HG03103 (cell line): ENCODE results near the gene RBP3.
"Not testable (repeated sequence)": the region's sequence is repeated elsewhere in the genome, so short reads cannot be mapped to it uniquely, and the experiment has no call there.

Source experiments
- ATAC-seq: cut with Tn5 transposase; IDR thresholded peaks from one replicate; pipeline ENCODE4 v1.9.1; 2021; ENCODE audit warnings: low read depth; ENCODE audit not compliant: unreplicated experiment

RBP3 gene

DNA sequence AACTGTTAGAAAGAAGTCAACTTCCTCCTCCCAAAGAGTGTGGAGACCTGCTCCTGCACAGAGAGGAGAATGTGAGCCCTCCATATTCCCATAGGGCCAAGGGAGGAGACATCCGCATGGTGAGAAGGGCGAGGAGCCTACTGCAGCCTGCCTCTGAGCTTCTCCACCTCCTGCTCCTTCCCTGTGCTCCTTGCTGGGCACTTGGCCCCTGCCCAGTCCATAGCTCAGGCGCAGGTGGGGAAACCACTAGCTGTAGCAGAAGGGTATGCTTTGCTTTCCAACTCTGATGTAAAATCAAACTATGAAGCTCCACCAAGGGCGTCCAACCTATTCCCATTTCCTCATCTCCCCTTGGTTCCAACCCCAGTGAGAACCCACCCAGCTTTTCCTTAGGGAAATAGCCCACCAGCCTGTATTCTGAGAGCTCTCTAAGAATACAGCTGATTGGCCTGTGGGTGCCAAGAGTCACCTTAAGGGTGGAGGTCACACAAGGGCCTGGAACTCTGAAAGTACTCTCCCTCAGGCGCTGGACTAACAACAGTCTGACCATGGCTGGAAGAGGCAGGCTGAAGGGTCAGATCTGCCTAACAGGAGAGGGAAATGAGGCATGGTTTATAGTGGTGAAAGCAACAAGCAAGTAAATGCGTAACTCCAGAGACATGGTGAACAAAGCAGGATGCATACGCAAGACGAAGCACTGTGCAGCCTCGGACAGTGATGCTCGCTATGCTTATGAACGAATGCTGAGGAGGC is 22.0 kb downstream of the RBP3 start:
- ATAC-seq = no peak

DNA sequence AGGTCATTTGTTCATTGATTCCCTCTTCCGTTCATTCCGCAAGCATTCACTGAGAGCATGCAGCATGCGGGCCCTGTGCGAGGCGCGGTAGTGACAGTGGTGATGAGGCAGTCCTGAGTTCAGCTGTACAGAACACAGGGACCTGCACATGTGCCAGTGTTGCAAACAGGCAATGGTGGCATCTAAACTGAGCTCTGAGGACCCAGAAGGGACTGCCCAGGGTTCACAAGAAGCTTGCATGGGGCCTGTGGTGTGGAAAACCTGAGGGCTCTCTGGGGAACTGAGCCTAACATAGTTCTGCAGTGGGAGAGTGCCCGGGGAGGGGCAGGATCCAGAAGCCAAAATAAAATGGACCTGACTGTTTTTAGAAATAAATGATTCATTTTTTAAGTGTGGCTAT is 22.7 kb downstream of the RBP3 start:
- ATAC-seq = no peak

DNA sequence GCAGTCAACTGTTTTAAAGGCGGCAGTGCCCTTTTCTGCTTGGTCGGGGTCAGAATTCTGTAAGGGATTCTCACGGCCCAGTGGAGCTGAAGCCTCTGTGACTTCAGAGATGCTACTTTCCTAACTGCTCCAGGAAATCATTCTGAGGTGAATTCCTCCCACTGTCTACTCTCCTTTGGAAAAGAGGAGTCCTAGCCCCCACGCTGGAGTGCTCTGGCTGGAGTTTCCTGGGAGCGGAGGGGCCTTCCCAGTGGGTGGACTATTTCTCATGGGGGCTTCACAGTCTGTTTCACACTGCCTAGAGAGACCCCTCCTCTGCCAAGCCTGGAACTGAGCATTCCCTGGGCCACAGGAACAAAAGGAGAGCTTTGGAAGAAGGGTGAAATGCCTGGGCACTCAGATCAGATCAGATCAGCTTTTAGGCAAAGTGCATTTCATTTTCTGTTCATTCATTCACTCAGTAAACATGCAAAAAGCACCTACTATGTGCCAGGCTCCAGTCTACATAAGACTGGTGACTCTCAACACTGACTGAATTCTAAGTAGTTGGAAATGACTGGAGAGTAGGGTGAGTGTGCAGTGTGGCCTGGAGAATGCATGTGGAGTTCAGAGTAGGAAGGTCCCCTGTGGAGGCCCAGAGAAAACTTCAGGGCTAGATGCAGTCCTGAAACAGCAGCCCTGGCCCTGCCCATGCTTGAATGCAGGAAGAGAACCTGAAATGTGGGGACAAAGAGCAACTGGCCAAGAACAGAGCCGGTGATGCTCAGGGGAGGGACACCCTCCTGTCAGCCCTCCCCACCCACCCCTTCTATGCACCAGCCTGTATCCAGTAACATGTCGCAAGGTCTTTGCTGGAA is 23.7 kb downstream of the RBP3 start:
- ATAC-seq = no peak

DNA sequence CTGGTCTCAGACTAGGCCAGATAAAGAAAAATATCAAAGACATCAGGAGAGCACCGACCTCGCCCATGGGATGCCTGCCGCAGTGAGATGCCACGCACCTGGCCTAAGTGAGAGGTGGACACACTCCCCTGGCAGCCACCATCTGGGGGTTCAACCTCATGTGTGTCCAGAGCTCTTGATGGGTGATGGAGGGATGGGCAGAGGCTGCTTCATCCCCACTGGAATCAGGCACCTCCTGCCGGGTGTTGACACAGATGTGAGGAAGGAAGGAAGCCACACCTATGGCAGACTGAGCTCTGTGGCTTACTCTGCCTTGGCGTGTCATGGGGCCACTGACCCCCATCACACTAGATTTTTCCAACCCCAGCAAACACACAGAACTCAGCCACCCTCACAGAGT is 24.6 kb downstream of the RBP3 start:
- no peak for ATAC-seq

DNA sequence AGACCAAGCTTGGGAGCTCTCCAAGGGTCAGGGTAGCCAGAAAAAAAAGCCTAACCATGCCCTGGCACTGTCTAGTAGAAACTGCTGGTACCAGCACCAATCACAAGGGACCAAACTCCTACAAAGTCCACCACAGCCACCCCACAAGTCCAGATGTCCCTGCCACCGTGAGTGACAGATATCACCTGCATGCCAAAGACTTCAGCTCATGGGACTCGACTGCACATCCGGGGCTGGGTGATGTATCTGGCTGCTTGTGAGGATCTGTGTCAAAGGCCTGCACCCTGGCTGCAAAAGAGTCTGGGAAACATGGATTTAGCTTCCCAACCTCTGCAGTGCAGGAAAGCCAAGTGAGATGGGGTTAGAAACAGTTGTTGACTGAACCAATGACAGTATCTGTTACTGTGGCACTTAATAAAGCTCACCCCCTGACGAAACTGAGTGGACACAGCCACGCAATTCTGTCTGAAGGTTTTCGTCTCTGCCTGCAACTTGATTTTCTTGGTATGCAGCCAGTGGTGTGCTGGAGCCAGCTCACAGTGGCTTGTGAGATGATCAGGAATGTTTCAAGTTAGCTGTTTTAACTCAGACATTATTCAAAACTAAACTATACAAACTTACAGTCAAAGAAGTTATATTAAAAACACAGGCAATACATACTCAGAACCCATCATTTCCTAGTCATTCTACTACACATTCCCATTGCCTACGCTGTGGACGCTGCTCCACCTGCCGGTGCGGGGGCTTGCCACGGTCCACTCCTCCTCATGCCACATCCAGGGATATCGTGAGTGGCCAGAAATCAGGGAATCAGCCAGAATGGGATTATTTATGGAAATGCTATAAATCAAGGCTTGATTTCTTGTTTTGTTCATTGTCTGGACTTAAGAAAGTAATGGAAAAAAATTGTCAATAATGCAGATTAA is 26.7 kb downstream of the RBP3 start:
- no peak for ATAC-seq

DNA sequence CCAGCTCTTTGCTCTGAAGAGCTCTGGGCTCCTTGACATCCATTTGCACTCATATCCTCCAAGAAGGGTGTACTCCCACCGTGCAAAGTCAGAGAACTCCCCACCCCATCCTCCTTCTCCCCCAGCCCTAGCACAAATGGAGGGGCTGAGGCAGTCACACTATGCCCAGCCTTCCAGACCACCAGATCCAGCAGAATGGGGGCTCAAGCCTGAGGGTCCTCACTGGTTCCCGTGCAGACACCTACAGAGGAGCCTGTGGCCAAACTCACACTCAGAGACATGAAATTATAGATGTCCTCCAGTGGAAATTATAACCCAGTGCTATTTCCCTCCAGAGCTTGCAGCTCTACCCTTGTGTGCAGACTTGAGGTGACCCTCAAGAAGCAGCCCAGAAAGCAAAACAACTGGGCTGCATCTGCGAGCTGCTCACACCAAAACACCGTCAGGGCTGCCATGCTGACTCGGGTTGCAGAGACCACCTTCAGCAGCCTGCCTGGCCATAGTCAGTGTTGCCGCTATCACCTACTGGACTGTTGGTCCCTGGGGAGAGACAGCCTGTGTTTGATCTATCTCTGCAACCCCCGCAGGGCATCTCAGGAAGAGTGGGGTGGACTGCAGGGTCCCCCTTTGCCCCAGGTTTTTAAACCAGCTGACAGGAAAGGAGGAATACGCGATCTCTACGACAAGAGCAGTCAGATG is 28.5 kb downstream of the RBP3 start:
- ATAC-seq = no peak

DNA sequence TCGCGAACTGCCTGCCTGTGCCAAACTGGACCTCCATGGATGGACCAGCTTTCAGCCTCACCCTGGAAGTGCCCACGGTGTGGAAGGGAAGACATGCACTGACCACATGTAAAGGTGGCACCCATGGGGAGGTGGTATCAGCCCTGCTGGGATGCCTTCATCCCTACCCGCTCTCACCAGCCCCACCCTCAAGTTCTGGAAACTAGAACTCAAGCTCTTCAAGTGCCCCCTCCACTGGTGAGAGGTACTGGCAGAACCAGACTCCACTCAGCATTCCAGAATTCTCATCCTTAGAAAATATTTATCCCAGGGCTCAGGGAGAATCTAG is 30.0 kb downstream of the RBP3 start:
- ATAC-seq = no peak

DNA sequence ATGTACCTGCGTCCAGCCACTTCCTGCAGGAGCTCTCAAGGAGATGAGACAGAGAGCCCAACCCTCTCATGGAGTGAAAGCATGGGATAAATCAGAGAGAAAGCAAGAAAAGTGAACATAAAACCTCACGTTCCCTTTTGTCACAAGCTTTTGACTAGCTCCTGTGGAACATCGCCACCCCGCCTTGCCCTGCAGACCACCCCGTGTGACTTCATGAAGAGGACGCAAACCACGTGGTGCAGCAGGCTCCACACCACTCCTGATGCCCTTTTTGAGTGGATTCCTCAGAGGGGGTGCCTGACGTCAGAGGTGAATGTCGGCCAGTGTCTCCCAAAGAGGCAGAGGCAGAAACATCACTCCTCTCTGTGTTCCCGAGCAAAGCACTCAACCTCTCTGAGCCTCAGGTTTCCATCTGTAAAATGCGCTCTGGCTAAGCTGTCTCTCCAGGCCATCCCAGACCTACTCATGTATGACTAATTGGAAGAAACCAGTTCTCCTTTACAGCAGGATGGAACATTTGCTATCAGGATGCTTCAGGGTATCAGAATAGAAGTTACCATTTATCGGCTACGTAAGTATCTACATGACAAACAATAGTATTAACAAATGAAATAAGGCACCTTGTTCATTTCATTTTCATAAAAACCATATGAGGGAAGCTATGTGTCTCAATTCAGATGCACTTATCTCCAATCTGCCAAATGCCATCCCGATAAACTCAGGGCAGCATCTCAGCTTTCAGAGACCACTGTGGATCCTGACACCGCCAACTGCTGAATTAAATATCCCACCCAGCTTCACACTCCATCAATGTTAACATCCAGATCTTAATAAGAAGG is 30.7 kb downstream of the RBP3 start:
- no peak for ATAC-seq

DNA sequence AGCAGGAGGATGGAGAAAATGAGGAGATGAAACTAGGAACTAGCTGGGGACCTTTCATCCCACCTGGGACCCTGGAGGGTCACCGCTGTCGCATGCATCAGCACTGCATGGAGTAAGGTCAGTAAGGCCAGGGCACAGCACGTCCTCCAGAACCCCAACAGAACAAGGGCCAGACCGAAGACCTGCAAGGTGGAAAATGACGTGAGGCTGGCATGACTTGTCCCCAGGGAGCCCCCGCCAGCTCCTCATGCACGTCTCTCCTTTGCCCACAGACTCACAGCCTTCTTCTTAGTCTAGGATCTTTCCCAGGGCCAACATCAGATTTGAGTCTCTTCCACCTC is 31.3 kb downstream of the RBP3 start:
- no peak for ATAC-seq

DNA sequence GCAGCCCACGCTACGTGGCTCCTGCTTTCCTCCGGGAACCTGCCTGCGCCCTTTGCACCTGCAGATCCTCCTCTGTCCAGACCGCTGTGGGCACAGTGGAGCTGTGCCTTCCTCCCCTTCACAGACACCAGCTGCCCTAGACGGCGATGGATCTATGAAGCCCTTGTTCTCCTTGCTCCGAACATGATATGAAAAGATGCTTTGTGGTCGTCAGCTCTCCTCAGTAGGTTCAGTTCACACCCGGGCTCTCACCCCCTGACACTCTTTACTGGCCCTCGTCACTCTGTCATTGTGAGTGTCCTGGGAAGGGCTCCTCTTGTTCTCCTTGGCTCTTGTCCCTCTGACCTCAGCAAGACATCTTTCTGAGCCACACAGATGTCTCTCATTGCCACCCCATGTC is 31.7 kb downstream of the RBP3 start:
- no peak for ATAC-seq

DNA sequence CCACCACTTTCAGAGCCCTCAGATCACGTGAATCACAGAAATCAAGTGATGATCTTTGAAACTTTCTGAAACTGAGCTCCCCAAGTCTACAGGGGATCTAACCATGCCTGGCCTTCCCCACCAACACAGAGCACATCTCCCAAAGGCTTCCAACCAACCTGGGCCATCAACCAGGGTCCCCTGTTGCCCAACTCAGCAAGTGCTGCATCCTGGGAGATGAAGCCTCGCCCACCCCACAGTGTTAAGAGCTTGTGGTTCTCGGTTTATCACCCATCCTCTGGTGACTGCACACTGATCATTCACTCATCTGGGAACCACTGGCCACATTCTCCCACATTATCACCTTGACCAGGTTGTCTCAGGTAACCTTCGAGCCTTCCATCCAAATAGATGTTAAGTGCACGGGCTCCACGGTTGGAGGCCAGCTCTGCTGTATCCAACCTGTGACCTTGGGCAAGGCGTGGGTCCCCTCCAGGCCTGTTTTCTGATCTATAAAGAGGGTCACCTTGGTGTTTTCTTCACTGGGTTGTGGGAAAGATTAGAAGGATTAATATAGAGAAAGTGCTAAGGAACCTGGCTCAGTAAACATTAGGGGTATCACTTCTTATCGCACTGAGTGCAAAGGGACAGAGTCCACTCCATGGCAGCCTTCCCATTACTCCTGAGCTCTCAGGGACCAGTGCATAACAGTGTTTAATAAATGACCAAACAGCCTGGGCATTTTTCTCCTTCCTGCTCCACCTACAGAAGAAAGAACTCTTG is 32.4 kb downstream of the RBP3 start:
- no peak for ATAC-seq

DNA sequence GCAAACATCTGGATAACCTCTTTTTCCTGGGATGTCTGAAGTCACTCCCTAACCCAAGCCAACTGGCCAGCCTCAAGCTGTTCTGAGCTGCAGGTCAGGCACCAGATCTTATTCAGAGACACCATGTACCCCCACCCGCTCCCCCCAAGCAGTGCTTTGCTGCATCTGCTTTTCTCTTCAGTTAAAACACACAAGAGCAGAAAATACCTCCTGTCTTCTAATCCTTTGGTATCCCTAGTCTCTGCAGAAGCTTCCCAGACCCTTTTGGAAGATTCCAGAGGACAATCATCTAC is 32.9 kb downstream of the RBP3 start:
- ATAC-seq = no peak

DNA sequence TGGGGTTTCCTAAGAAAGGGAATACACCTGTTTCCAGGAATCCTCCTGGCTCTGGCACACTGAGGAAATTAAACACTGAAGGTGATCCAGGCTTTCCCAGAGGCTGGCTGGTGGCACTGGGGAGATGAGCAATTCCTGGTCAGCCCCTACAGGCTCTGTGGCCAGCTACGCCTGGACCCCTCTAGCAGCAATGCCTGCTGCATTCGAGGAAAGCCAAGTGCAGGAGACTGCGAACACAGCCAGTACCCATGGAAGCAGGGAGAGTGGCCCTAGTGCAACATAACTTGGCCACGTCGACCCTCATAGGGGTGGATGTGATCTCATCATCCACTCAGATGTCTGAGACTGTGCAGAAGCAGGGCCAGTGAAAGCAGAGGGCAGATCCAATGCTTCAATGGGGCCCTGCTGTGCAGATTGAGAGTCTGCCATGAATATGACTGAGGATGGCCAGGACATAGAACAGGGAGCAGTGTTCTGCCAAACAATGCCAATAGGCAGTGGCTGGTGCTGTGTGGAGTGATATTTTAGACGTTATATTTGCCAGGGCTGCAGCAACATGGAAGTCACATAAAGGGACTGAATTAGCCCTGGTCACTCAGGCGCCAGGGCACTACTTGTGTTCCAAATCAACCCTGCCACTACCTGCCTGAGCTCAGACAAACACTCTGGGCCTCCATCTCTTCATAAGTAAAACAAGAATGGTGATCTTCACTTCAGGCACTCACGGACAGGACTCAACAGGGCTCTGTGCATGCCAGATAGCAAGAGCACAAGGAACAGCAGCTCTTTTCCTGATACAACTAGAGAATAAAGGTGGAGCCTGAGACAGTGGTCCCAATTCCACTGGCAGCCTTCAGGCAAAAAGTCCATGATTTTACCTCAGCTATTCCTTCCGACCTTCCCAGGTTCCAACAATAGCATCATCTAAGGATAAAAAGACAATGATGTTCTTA is 33.5 kb downstream of the RBP3 start:
- ATAC-seq = no peak

DNA sequence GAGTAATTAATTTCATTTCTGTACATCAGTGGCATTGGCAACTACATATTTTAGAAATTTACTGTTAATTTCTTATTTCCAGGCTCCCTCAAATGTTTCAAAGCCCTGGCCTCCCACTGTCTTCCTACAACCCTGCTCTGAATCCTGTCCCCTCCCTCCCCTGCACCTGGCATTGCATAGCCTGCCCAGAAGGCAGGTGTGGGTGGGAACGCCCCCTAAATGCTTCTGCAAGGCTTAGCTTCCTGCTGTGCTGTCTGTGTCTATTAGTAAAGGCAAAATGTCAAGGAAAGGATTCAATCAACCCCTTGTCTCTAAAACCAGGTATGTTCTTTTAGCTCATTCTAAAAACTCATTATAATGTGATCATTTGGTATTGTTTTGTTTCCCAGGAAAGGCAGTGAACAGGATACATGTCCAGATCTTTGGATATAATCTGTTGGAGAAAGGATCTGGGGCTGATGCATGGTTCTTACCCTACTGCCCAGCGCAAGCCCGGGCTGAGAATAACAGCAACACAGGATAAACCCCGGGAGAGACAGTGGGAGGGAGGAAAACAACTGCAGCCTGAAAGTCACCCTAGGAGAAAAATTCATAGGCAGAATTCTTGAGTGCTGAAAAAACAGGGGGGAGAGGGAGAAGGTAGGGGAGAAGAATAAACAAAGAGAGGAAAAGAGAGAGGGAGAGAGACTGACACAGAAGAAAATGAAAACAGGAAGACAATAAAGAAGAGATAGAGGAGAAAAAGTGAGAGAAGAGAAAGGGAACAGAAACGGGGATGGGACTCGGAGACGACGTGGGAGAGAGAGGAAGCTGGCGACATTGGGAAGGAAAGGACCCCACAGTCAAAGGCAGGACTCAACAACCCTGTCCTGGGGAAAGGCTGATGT is 35.3 kb downstream of the RBP3 start:
- no peak for ATAC-seq

DNA sequence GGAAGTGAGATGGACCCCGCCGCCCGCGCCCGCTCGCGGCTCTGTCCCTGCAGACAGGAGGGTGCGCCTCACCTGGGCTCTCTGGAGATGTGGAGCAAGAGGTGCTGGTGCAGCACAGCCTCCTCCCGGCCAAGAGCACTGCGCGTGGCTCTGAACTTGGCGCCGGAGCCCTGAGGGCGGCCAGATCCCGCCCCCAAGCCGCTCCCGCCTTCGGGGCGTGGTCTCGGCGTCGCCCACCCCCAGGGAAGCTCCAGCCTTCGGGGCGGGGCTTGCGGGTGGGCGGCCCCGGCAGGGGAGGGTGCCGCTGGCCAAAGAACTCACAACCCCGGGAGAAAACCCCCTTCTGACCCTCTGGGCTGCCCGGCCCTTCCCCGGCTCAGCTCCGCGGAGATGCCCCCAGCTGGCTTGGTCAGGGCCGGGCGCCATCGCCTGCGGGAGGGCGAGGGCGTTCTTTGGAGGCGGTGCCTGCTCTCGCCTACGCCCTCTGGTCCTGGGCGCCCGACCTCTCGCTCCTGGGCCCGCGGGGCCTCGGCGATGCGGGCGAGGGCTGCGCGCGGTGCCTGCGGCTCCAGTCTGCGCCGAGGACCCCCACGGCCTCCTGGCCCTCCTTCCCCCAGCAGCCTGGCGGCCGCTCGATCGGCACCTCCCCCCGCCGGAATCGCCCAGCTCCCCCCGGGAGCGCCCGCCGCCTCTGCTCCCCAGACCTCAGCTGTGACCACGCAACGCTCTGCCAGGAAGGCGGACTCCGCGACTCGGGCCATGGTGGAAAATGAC is 36.2 kb downstream of the RBP3 start, which contains the start of gene ZNF488:
TSS of gene ZNF488 (minus strand) at position 146 of the 774 bp plus-strand sequence. CDS start 15,464 bp downstream, outside the sequence.
- ATAC-seq = peak; percentile 96

DNA sequence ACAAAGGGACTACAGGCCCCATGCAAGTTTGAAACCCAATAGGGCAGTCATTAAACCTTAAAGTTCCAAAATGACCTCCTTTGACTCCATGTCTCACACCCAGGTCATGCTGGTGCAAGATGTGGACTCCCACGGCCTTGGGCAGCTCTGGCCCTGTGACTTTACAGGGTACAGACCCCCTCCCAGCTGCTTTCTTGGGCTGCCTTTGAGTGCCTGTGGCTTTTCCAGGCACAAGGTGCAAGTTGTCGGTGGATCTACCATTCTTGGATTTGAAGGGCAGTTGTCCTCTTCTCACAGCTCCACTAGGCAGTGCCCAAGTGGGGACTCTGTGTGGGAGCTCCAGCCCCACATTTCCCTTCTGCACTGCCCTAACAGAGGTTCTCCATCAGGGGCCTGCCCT is 37.9 kb downstream of the RBP3 start:
- not testable (repeated sequence) for ATAC-seq
